Measurements from ENCODE around the gene PRKCB. TPM values are rescaled to one million over a fixed set of nuclear protein-coding genes. Genes with fewer than 3 reads are reported as not detected.

The PRKCB gene
- total and polyA plus RNA-seq, 2 of the 8 experiments (the other 6 are each of a cell fraction or from before 2014, with no cell fraction given): 7.1 to 12.1 TPM

- TF ChIP-seq MAFK (IDR thresholded peaks at IDR 0.05; ENCODE audit: low read depth, low read length) (no peak), SRF (IDR thresholded peaks at IDR 0.05; ENCODE audit: low read depth, low read length) (no peak), TBP (IDR thresholded peaks at IDR 0.05; ENCODE audit: low read depth, low read length) (no peak), CREB1 (IDR thresholded peaks at IDR 0.05) (no peak), TAF7 (optimal IDR thresholded peaks at IDR 0.05; ENCODE audit: borderline replicate concordance, low read depth, low read length) (no peak), YY1 (IDR thresholded peaks at IDR 0.05; ENCODE audit: low read depth, low read length) (no peak)
Observed at GRCh38 chr16:23945243-23945642, 109.5 kb downstream of the PRKCB start (continued).
